Activated CD4-positive, alpha-beta T cell treated with anti-CD3 and anti-CD28 coated beads, Interleukin-2, amount 50 U/mL, for 16 hours (primary cell): ENCODE measurements around the gene PLXND1.
"Not testable (repeated sequence)": the region's sequence is repeated elsewhere in the genome, so short reads cannot be mapped to it uniquely, and the experiment has no call there.

ENCODE experiments used
- DNase-seq: peaks from one replicate; pipeline ENCODE4 v3.0.0-alpha.2; 2020

The PLXND1 gene

DNA sequence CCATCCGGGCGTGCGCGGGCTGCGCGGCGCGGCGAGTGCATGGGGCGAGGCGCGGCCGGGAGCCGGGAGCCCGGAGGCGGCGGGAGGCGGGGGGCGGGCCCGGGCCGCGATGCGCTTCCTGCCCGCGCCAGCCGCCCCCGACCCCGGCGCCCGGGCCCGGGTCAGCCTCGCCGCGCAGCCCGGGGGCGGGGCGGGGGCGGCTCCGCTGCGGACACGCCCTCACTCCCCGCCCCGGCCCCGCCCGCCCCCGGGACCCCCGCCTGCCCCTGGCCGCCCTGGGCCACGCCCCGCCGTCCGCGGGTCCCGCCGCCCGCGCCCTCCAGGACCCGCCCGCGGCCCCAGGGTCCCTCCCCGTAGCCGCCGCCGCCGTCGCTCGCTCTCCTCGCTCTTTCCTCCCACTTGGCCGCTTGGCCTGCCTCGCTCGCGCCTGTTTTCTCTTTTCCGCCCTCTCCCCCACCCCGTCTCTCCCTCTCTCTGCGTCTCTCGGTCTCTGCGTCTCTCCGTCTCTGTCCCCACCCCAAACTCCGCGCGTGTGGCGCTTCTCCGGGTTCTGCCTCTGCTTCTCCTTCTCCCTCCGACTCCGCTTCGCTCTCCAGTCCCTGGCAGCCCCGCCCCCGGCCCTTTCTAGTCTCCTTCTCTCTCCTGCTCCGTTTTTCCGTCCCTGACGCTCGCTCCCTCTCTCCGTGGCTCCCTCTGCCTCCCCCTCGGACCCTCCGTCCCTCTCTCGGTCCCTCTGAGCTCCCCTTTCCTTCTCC, at the start of gene PLXND1:
Gene PLXND1 (minus strand): TSS at position 41 of the 755 bp plus-strand sequence. CDS start 37 bp downstream, at position 4.
- DNase-seq = no peak

GRCh38 chr3:129655291-129655700, 48.8 kb upstream of the PLXND1 start:
- DNase-seq = no peak

DNA sequence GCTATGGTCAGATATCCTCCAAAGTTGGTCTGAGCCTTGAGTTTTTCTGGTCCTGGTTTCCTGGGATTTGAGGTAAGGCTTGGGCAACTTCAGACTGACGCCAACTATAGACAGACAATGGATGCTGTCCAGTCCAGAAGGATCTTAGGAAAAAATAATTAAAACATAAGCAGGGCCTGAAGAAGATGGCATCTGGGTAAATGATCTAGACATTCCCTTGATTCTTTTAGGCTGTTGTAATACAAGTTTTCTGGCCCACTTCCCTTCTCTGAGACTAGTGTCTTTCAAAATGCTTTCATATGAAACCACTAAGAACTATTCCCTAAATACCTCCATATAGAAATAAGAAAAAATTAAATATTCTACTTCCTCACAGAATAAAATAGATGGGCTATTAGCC, 47.7 kb upstream of the PLXND1 start:
- no peak for DNase-seq

- DNase-seq = no peak
Observed at GRCh38 chr3:129653019-129653418, 46.5 kb upstream of the PLXND1 start.

GRCh38 chr3:129651435-129652202, 45.1 kb upstream of the PLXND1 start:
- DNase-seq = no peak

DNA sequence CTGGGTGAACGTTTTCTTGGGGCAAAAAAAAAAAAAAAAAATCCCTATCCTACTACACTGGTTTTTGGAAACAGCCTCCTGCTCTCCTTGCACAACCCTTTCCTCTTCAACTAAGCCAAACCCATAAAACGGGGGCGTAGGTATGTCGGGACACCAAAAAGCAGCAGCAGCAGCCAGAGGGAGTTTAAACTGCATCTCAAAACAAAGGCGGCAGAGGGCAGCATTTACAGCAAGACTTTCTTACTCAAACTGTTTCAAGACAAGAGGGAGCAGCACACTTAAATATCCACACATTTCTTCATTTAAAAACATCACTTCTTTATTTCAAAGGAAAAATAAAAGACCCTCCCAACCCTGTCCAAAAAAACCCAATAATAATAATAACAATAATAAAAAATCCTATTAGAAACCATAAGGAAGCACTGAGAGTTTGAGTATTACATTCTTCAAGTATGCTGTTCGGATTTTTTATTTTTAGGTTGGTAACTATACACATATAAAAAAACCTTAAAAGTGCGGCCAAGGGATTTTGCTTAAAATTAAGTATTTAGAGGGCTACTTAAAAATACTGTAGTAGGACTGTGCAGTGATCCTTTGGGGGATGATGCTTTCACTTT, 43.9 kb upstream of the PLXND1 start:
- DNase-seq = peak; percentile 63

DNA sequence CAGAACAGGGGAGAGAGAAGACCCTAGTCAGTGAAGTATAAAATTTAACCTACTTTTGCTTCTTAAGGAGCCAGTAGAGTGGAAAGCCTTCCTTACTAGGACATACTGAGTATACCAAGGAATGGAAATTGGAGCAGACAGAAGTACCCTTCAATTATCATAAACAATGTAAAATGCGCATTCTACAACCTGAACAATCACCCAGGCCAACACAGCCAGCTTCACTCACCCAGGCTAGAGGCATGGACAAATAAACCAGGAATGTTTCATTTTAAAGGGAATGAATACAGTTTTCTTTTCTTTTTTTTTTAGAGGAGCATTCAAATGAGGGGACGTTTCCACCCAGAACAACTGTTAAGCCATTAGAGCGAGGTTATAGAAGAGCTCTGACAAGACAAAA, 41.9 kb upstream of the PLXND1 start:
- DNase-seq = no peak

- DNase-seq = no peak
Observed at GRCh38 chr3:129645286-129645685, 38.8 kb upstream of the PLXND1 start.

DNA sequence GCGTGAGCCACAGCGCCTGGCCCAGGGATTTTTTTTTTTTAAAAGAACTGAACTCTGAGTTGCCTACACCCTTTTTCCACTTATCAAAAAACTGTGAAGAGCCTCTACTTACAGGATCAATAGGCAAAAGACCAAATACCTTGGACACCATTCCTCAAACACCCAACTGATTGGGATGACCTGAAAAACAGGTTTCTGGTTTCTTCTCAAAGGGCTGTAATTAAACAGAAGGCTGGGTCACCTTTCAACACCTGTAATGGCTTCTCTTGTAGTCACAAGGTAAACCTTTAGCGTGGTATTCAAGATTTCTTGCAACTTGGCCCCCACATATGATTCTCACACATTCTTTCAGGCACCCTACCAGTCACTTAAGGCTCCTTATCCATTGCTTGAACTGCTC, 38.4 kb upstream of the PLXND1 start:
- no peak for DNase-seq

DNA sequence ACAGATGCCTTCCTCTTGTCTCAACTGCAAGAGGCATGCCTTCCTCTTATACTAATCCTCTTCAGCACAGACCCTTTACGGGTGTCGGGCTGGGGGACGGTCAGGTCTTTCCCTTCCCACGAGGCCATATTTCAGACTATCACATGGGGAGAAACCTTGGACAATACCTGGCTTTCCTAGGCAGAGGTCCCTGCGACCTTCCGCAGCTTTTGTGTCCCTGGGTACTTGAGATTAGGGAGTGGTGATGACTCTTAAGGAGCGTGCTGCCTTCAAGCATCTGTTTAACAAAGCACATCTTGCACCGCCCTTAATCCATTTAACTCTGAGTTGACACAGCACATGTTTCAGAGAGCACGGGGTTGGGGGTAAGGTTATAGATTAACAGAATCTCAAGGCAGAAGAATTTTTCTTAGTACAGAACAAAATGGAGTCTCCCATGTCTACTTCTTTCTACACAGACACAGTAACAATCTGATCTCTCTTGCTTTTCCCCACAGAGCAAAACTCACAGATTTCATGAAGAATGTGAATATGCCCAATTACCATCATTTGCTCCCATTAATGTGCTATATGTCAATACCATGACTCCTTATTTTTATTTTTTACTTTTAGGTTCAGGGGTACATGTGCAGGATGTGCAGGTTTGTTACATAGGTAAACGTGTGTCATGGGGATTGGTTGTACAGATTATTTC, 35.2 kb upstream of the PLXND1 start:
- DNase-seq = not testable (repeated sequence)

DNA sequence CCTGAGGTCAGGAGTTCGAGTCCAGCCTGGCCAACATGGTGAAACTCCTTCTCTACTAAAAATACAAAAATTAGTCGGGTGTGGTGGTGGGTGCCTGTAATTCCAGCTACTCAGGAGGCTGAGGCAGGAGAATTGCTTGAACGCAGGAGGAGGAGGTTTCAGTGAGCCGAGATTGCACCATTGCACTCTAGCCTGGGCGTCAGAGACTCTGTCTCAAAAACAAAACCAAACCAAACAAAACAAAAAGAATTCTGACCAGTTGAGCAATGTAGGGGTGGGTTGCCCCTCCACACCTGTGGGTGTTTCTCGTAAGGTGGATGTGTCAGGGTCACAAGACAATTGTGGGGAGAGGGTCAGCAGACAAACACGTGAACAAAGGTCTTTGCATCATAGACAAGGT, 34.5 kb upstream of the PLXND1 start:
- DNase-seq = not testable (repeated sequence)

- DNase-seq = no peak
Observed at GRCh38 chr3:129638481-129638880, 32.0 kb upstream of the PLXND1 start.

DNA sequence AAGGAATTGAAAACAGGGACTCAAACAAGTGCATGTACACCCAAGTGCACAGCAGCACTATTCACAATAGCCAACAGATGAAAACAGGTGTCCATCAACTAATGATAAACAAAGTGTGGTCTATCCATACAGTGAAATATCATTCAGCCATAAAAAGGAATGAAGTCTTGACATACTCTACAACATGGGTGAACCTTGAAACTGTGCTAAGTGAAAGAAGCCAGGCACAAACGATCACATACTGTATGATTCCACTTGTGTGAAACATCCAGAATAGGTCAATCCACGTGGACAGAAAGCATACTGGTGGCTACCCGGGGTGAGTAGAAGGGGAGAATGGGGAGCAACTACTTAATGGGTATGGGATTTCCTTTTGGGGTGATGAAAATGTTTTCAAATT, 29.6 kb upstream of the PLXND1 start:
- no peak for DNase-seq

DNA sequence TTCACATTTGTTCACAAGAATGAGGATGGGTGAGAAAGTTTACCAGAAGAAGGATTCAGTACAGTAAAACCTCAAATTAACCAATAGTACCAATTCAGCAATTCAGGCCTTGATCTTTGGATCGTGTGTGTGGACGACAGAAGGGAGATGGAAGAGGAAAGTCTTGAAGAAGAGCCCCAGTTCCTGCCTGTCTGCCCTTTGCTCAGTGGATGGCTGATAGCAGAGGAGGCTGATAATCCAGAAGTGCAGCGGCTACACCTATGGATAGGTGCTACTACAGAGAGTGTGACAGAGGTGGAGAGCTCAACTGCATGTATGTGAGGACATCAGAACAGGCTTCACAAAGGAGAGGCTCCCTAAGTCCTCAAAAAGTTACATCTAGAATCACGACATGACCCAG, 29.2 kb upstream of the PLXND1 start:
- no peak for DNase-seq

DNA sequence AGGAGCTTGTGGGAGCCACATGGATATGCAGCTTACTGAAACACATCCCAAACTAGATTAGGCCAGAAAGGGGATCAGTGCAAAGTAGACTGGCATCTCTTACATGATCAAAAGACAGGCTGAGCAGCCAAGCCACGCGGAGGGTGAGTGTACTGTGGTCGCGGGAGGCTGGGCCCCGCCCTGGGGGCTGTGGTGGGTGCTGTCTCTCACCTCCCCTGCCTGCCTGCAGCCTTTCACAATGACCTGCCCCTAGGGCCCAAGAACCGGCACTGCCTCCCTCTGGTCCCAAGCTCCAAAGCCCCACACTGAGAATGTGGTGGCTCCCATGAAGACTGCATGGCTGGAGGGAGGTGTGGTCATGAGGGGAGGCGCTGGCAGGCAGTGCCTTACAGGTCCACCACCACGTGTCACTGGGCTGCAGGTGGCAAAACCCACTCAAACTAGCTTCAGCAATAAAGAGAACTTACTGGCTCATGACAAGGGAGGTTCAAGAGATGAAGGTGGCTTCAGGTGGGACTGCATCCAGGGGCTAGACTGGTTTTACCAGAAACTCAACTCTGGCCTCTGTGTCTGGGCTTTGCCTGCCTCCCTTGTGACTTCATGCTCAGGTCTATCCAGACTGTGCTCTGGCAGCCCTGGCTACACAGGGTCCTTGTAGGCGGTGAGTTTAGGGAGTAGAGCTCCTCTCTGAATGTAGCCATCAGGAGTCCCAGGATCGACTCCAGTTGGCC, 27.4 kb upstream of the PLXND1 start:
- no peak for DNase-seq

DNA sequence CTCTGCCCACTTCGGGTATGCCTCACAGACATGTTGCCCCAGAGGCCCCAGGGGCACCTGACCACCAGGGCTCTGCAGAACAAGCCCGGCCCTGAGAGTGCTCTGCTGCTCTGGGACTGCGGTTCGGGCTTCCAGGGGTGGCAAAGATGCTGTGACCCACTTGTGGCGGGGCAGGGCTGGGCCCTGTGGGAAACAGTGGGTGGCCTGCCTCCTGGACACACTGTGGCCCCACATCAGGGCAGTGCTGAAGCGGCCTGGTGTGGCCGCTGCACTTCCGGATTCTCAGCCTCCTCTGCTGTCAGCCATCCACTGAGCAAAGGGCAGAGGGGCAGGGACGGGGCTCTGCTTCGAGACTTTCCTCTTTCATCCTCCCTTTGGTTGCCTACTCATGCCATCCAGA, 26.5 kb upstream of the PLXND1 start:
- no peak for DNase-seq

- no peak for DNase-seq
Observed at GRCh38 chr3:129632556-129632955, 26.1 kb upstream of the PLXND1 start.

DNA sequence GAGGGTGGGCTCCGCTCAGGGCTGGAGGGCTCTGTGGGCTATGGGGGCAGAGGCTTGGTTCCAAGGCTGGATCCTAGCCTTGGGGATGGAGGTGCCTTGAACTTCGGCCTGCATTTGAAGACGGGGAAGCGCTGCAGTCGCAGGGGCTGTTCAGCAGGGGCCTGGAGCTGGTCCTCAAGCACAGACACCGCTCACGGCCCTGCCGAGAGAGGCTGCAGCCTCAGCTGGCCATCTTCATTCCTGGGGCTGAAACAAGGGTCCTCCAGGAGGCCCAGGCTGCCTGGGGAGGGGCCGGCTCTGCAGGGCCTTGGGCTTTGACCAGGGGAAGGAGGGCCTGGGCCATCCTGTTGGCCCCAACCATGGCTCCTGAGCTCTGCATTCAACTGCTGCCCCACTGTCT, 25.6 kb upstream of the PLXND1 start:
- no peak for DNase-seq

DNA sequence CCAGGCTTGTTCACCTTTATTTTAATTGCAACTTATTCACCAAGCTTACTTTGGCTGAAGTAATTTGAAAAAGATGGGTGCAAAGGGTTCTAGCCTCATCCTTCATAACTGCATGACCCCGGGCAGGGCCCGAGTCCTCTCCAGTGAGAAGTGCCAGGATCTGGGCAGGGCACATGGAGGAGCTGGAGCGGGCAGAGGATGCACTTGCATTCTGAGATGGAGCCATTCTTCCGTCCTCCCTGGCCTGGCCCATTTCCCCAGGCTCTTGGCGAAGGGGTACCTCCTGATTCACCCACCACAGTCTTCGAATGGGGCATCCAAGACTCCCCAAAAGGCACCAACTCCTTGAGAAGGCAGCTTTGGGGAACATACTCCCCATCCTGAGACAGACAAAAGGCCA, 22.5 kb upstream of the PLXND1 start:
- DNase-seq = no peak

GRCh38 chr3:129628169-129628522, 21.7 kb upstream of the PLXND1 start:
- no peak for DNase-seq

DNA sequence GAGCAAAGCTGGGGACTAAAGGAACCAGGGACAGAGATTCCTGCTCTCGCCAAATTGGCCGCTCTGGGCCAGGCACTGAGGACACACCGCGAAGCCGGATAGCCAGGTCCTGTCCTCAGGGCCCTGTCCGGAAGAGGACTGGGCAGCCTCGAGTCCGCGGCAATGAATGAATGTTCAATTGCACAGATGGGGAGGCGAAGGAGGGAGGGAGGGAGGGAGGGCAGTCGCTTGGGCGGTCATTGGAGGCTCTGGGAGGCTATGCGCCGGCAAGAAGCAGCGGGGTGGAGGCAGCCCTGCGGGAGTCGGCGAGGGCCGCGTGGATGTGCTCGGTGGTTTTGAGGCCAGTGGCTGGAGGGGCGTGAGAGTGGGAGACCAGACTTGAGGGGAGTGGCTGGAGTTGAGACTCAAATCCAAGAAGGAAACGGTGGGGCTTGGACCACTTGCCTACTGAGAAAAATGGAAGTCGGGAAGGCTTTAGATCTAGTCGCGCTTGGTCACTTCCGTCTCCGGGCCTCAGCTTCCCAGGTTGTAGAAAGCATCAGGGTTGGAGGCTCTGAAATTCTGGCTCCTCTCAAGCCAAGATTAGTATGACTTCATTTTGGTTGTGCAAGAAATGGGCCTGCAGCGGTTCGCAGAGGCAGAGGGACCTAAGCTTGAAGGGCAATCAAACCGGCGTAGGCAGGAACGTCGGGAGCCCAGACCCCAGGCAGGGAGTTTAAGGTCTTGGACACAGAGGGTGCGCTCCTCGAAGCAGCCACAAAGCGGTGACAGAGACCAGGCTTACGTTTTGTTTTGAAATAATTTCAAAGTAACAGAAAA, 21.1 kb upstream of the PLXND1 start:
- DNase-seq = peak; percentile 67
